GM23338 (cell line): ENCODE data around the gene FADD.

Source experiments
- CTCF ChIP-seq, 2 experiments: fragments of 200-600 bp in 1 of 2; sonication (generic) in 1 of 2; conservative IDR thresholded peaks; 2 replicates each; pipeline versions ENCODE4 v1.5.1 to v1.6.1; 2016 to 2017; ENCODE audit warnings: antibody characterized with exemption in 2 of 2, low read depth in 2 of 2, mild to moderate bottlenecking in 2 of 2, moderate library complexity in 1 of 2
- EZH2 ChIP-seq: fragments of 200-600 bp; sonication (generic); IDR thresholded peaks from one replicate; pipeline ENCODE4 v1.8.0; 2017; ENCODE audit warnings: antibody characterized with exemption, mild to moderate bottlenecking, low read depth; ENCODE audit not compliant: unreplicated experiment
- ZNF331 ChIP-seq: fragments of 250-450 bp; sonication (Bioruptor Pico); IDR thresholded peaks from 2 replicates; pipeline ENCODE4 v1.5.0; 2020; ENCODE audit warnings: low read depth, mild to moderate bottlenecking, moderate library complexity

GRCh38 chr11:70186936-70187335 lies 16.2 kb upstream of the FADD start:
- TF ChIP-seq ZNF331 (CRISPR knock-in tag) = no peak
- TF ChIP-seq CTCF (conservative IDR thresholded peaks at IDR 0.05; ENCODE audit: low read depth in 2 of 2) = no peak
- TF ChIP-seq EZH2 = no peak
